HepG2 (cell line): ENCODE measurements around the gene CFAP300.

Experiments
- ELK4 ChIP-seq: sonication (generic); formaldehyde crosslinking; IDR thresholded peaks from 2 replicates; pipeline ENCODE4 v1.9.0; 2021; ENCODE audit warnings: missing genetic modification reagents, borderline replicate concordance
- HNRNPK ChIP-seq: fragments of 200-400 bp; formaldehyde crosslinking; IDR thresholded peaks from 2 replicates; pipeline ENCODE4 v1.6.1; 2018; ENCODE audit warnings: low read length, low read depth, moderate library complexity, mild to moderate bottlenecking; ENCODE audit not compliant: poor library complexity, severe bottlenecking
- JDP2 ChIP-seq: sonication (generic); formaldehyde crosslinking; IDR thresholded peaks from 2 replicates; pipeline ENCODE4 v1.8.1; 2022; ENCODE audit warnings: missing genetic modification reagents, borderline replicate concordance
- NFRKB ChIP-seq: fragments of 450-650 bp; IDR thresholded peaks from 2 replicates; pipeline ENCODE4 v1.6.1; 2017
- NR2F1 ChIP-seq, 2 experiments: fragments of 450-650 bp in 1 of 2; formaldehyde crosslinking in 1 of 2; IDR thresholded peaks; 2 replicates each; pipeline versions ENCODE4 v1.5.0 to v1.6.1; 2016 to 2020; ENCODE audit warnings: mild to moderate bottlenecking in 1 of 2, missing compliant biosample characterization in 1 of 2, missing genetic modification reagents in 1 of 2, moderate library complexity in 1 of 2
- POLR2A ChIP-seq, 2 experiments: IDR thresholded peaks; 2 replicates each; pipeline ENCODE4 v1.6.1; 2011; ENCODE audit warnings: low read depth in 2 of 2, low read length in 2 of 2, mild to moderate bottlenecking in 1 of 2, moderate library complexity in 1 of 2; ENCODE audit not compliant: insufficient read depth in 1 of 2
- TAF1 ChIP-seq: sonication (generic); formaldehyde crosslinking; IDR thresholded peaks from 2 replicates; pipeline ENCODE4 v1.4.0; 2020; ENCODE audit warnings: missing genetic modification reagents
- YEATS4 ChIP-seq: sonication (generic); formaldehyde crosslinking; IDR thresholded peaks from 2 replicates; pipeline ENCODE4 v1.4.0; 2020; ENCODE audit warnings: missing genetic modification reagents, borderline replicate concordance
- ZNF383 ChIP-seq: sonication (generic); formaldehyde crosslinking; IDR thresholded peaks from 2 replicates; pipeline ENCODE4 v1.4.0; 2020; ENCODE audit warnings: missing genetic modification reagents, mild to moderate bottlenecking, borderline replicate concordance
- TF ChIP-seq, protein P1 (sequence below): sonication (generic); formaldehyde crosslinking; IDR thresholded peaks from 2 replicates; pipeline ENCODE4 v1.8.0; 2022; ENCODE audit warnings: missing genetic modification reagents, mild to moderate bottlenecking, moderate library complexity, borderline replicate concordance
- TF ChIP-seq, protein P2 (sequence below): sonication (generic); formaldehyde crosslinking; IDR thresholded peaks from 2 replicates; pipeline ENCODE4 v1.5.0; 2020; ENCODE audit warnings: mild to moderate bottlenecking, missing genetic modification reagents, moderate library complexity

- peak; percentile 28; the same call in 1 of the 2 replicates for TF ChIP-seq YEATS4 (CRISPR knock-in tag)
- no peak for TF ChIP-seq ELK4 (CRISPR knock-in tag)
- TF ChIP-seq NR2F1 (CRISPR knock-in tag; IDR thresholded peaks at IDR 0.05), result no peak
- TF ChIP-seq POLR2A (IDR thresholded peaks at IDR 0.05; ENCODE audit: insufficient read depth in 1 of 2, low read depth in 2 of 2, low read length in 2 of 2), result peak; percentile 28 to 61; a peak in 2 of 4 replicates
- TF ChIP-seq, protein P1, sequence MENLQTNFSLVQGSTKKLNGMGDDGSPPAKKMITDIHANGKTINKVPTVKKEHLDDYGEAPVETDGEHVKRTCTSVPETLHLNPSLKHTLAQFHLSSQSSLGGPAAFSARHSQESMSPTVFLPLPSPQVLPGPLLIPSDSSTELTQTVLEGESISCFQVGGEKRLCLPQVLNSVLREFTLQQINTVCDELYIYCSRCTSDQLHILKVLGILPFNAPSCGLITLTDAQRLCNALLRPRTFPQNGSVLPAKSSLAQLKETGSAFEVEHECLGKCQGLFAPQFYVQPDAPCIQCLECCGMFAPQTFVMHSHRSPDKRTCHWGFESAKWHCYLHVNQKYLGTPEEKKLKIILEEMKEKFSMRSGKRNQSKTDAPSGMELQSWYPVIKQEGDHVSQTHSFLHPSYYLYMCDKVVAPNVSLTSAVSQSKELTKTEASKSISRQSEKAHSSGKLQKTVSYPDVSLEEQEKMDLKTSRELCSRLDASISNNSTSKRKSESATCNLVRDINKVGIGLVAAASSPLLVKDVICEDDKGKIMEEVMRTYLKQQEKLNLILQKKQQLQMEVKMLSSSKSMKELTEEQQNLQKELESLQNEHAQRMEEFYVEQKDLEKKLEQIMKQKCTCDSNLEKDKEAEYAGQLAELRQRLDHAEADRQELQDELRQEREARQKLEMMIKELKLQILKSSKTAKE (CRISPR knock-in tag), result peak; percentile 44; the same call in 1 of the 2 replicates
- peak; percentile 25; the same call in 1 of the 2 replicates for TF ChIP-seq TAF1 (CRISPR knock-in tag)
- TF ChIP-seq, protein P2, sequence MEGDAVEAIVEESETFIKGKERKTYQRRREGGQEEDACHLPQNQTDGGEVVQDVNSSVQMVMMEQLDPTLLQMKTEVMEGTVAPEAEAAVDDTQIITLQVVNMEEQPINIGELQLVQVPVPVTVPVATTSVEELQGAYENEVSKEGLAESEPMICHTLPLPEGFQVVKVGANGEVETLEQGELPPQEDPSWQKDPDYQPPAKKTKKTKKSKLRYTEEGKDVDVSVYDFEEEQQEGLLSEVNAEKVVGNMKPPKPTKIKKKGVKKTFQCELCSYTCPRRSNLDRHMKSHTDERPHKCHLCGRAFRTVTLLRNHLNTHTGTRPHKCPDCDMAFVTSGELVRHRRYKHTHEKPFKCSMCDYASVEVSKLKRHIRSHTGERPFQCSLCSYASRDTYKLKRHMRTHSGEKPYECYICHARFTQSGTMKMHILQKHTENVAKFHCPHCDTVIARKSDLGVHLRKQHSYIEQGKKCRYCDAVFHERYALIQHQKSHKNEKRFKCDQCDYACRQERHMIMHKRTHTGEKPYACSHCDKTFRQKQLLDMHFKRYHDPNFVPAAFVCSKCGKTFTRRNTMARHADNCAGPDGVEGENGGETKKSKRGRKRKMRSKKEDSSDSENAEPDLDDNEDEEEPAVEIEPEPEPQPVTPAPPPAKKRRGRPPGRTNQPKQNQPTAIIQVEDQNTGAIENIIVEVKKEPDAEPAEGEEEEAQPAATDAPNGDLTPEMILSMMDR (CRISPR knock-in tag), result no peak
- no peak for TF ChIP-seq HNRNPK
- no peak for TF ChIP-seq NFRKB
- TF ChIP-seq JDP2 (CRISPR knock-in tag), result no peak; the same call in 1 of the 2 replicates
- no peak for TF ChIP-seq ZNF383 (CRISPR knock-in tag)
Measured at GRCh38 chr11:102111787-102112508, 64.7 kb downstream of the CFAP300 start.
